Loucy (cell line): ENCODE measurements around the gene ZNF341.

Experiments
- EZH2phosphoT487 ChIP-seq: fragments of 200-600 bp; IDR thresholded peaks from 2 replicates; pipeline ENCODE4 v1.6.1; 2018; ENCODE audit warnings: antibody characterized with exemption, mild to moderate bottlenecking, moderate library complexity, borderline replicate concordance
- TF ChIP-seq, protein P1 (sequence below): fragments of 200-600 bp; sonication (generic); conservative IDR thresholded peaks from 2 replicates; pipeline ENCODE4 v1.5.1; 2014; ENCODE audit warnings: mild to moderate bottlenecking, antibody characterized with exemption, low read length

DNA sequence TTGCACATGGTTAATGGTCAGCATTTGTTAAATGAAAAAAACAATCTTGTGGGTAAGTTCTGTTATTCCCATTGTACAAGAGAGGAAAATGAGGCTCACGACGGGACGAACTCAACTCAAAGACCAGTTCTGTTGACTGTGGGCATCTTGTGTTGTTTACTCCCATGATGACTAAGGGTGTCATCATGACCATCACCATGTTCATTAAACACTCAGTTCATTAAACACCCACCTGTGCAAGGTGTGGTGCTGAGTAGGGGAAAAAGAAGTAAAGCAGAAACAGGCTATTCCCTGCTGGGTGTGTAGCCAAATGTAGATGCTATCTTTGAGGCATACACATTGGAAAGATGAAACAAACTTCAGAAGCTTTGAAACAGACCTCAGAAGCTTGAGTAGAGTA is 83.9 kb downstream of the ZNF341 start:
- TF ChIP-seq, protein P1, sequence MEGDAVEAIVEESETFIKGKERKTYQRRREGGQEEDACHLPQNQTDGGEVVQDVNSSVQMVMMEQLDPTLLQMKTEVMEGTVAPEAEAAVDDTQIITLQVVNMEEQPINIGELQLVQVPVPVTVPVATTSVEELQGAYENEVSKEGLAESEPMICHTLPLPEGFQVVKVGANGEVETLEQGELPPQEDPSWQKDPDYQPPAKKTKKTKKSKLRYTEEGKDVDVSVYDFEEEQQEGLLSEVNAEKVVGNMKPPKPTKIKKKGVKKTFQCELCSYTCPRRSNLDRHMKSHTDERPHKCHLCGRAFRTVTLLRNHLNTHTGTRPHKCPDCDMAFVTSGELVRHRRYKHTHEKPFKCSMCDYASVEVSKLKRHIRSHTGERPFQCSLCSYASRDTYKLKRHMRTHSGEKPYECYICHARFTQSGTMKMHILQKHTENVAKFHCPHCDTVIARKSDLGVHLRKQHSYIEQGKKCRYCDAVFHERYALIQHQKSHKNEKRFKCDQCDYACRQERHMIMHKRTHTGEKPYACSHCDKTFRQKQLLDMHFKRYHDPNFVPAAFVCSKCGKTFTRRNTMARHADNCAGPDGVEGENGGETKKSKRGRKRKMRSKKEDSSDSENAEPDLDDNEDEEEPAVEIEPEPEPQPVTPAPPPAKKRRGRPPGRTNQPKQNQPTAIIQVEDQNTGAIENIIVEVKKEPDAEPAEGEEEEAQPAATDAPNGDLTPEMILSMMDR: no peak
- no peak for TF ChIP-seq EZH2phosphoT487
